ENCODE data around the gene TBATA.

Gene TBATA

DNA sequence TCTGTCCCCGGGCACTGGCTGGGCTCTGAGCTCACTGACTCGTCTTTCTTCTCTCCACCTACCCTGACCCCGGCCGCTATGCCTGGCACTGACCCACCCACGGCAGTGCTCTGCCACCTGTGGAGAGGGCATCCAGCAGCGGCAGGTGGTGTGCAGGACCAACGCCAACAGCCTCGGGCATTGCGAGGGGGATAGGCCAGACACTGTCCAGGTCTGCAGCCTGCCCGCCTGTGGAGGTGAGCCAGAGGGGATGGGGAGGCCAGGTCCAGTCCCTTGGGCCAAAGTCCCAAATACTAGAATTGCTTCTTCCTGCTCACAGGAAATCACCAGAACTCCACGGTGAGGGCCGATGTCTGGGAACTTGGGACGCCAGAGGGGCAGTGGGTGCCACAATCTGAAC is 27.3 kb downstream of the TBATA start:
- DNase-seq (ENCODE audit: low read depth) = no peak
- no peak overlapping the region for H3K4me3 ChIP-seq (ENCODE audit: low read depth, low read length)
- TF ChIP-seq MYC (IDR thresholded peaks at IDR 0.05; ENCODE audit: low read depth, low read length) (no peak), POLR2A (IDR thresholded peaks at IDR 0.05; ENCODE audit: extremely low read depth, insufficient read length) (no peak)
- TF ChIP-seq, protein P1, sequence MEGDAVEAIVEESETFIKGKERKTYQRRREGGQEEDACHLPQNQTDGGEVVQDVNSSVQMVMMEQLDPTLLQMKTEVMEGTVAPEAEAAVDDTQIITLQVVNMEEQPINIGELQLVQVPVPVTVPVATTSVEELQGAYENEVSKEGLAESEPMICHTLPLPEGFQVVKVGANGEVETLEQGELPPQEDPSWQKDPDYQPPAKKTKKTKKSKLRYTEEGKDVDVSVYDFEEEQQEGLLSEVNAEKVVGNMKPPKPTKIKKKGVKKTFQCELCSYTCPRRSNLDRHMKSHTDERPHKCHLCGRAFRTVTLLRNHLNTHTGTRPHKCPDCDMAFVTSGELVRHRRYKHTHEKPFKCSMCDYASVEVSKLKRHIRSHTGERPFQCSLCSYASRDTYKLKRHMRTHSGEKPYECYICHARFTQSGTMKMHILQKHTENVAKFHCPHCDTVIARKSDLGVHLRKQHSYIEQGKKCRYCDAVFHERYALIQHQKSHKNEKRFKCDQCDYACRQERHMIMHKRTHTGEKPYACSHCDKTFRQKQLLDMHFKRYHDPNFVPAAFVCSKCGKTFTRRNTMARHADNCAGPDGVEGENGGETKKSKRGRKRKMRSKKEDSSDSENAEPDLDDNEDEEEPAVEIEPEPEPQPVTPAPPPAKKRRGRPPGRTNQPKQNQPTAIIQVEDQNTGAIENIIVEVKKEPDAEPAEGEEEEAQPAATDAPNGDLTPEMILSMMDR (IDR thresholded peaks at IDR 0.05; ENCODE audit: low read depth, low read length) = no peak
- TF ChIP-seq, protein P2, sequence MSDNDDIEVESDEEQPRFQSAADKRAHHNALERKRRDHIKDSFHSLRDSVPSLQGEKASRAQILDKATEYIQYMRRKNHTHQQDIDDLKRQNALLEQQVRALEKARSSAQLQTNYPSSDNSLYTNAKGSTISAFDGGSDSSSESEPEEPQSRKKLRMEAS (IDR thresholded peaks at IDR 0.05; ENCODE audit: low read depth, low read length) = no peak

DNA sequence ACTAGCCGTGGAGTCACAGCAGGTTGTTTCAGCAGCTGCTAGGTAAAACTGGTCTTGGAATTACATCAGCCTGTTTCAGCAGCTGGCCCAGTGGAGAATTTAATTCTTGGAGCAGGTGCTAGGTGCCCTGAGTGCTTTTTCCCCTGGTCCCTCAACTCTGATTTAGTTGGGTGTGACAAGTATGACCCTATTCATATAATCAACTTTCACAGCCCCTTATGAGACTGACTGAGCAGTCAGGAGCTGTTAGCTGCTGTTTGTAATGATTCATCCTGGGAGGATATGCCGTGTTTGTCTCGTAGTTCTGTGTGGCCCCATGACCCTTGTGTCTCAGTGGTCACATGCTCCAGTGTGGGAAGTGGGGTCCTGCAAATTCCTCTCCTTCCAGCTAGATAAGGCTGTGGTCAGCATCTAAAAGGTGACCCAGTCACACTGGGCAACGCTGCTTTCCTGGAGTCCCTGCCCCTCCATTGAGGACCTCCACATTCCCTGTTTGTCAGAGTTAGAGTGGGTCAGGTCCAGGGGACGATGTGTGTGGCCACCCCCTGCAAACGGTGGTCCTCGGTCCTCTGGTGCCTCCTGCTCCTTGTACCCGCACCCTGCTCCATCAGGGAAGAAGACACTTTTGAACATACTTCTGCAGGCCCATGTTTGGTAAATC is 28.3 kb downstream of the TBATA start:
- H3K4me3 ChIP-seq (ENCODE audit: low read depth, low read length) = no peak overlapping the region
- DNase-seq (ENCODE audit: low read depth) = no peak
- TF ChIP-seq, protein P1 (IDR thresholded peaks at IDR 0.05; ENCODE audit: low read depth, low read length) = no peak
- TF ChIP-seq POLR2A (IDR thresholded peaks at IDR 0.05; ENCODE audit: extremely low read depth, insufficient read length) = no peak
- TF ChIP-seq MYC (IDR thresholded peaks at IDR 0.05; ENCODE audit: low read depth, low read length) = no peak
- TF ChIP-seq, protein P2 (IDR thresholded peaks at IDR 0.05; ENCODE audit: low read depth, low read length) = no peak

DNA sequence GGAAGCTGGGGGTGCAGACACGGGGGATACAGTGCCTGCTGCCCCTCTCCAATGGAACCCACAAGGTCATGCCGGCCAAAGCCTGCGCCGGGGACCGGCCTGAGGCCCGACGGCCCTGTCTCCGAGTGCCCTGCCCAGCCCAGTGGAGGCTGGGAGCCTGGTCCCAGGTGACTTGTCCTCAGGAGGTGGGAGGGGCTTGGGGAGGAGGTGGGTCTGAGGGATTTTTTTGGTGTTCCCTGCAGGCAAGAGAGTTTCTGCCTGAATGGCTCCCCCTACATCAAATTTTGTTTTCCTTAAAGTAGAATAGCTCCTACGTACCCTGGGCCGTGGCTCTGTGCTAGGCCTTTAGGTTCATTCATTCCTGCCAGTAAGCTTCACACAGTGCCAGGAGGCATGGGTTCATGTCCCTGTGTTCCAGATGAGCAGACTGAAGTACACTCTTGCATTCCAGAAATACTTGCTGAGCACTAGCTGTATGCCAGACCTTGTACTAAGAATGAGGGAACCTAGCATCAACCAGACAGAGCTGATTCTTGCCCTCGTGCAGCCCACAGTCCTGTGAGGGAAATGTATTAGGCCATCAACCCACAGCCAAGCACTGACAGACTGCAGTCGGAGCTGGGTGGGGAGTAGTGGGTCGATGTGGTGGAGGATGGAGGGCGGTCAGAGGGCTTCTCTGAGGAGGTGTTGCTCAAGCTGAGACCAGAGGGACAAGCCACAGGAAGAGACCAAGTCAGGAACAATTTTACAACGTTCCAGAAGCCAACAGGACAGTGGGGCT is 31.1 kb downstream of the TBATA start:
- no peak for DNase-seq (ENCODE audit: low read depth)
- H3K4me3 ChIP-seq (ENCODE audit: low read depth, low read length) = no peak overlapping the region
- TF ChIP-seq MYC (IDR thresholded peaks at IDR 0.05; ENCODE audit: low read depth, low read length) (no peak), POLR2A (IDR thresholded peaks at IDR 0.05; ENCODE audit: extremely low read depth, insufficient read length) (no peak)
- TF ChIP-seq, protein P2 (IDR thresholded peaks at IDR 0.05; ENCODE audit: low read depth, low read length) = no peak
- TF ChIP-seq, protein P1 (IDR thresholded peaks at IDR 0.05; ENCODE audit: low read depth, low read length) = no peak

DNA sequence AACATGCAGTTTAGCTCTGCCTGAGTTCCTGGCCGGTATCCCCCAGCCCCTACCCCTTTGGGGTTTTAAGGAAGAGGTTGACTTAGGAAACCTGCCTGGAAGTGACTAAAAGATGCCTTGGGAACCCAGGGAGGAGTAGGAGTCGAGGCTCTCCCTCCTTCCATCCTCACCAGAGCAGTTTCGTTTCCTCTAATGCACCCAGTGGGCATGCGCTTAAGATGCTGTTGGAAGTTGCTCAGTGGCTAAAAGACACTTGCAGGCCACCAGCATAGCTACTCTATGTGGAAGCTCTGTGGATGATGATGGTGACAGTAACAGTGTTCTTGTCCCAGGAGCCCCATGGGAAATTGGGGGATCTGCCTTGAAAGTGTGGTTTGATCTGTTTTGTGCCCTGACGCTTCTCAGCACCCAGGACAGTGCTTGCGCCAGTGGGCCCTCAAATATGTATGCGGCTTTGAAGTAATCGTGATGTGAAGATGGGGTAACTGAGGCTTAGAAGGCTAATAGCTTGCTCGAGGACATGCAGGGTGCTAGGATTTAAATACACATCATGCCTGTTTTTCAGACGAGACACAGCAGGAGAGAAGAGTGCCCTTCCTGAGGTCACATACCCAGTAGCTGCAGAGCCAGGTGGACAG is 32.0 kb downstream of the TBATA start:
- TF ChIP-seq, protein P1 (IDR thresholded peaks at IDR 0.05; ENCODE audit: low read depth, low read length) = no peak
- TF ChIP-seq MYC (IDR thresholded peaks at IDR 0.05; ENCODE audit: low read depth, low read length) = no peak
- TF ChIP-seq, protein P2 (IDR thresholded peaks at IDR 0.05; ENCODE audit: low read depth, low read length) = no peak
- no peak for DNase-seq (ENCODE audit: low read depth)
- H3K4me3 ChIP-seq (ENCODE audit: low read depth, low read length) = no peak overlapping the region

DNA sequence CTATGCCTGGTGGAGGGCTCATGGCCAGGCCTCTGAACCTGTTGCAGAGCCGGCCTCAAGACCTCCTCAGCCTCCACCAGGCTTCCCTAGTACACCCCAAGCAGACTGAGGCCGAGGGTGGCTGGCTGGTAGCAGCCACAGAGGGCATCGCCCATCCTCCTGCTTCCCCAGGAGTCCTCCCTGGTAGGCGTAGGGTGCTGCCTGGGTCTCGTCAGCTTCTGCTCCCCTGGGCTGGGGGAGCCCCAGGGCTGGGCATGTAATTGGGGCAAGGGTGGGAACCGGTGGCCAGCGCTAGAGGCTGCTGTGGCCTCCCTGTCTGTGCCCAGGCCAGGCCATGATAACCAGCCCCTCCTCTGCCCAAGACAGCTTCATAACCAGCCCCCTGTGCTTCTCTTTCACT is 32.6 kb downstream of the TBATA start:
- DNase-seq (ENCODE audit: low read depth) = no peak
- no peak overlapping the region for H3K4me3 ChIP-seq (ENCODE audit: low read depth, low read length)
- TF ChIP-seq POLR2A (IDR thresholded peaks at IDR 0.05; ENCODE audit: extremely low read depth, insufficient read length) (no peak), MYC (IDR thresholded peaks at IDR 0.05; ENCODE audit: low read depth, low read length) (no peak)
- TF ChIP-seq, protein P1 (IDR thresholded peaks at IDR 0.05; ENCODE audit: low read depth, low read length) = no peak
- TF ChIP-seq, protein P2 (IDR thresholded peaks at IDR 0.05; ENCODE audit: low read depth, low read length) = no peak
